Measurements from ENCODE around the gene SNAI3.

Gene SNAI3

GRCh38 chr16:88645941-88646340, 40.4 kb downstream of the SNAI3 start:
- ChIA-PET POLR2A (no interaction called here), CTCF (no interaction called here)
- TF ChIP-seq ZBTB49 (tag by site-specific recombination; IDR thresholded peaks at IDR 0.05; ENCODE audit: low read depth) (no peak), ZNF513 (tag by site-specific recombination; IDR thresholded peaks at IDR 0.05) (no peak), ZNF426 (tag by site-specific recombination; IDR thresholded peaks at IDR 0.05) (no peak)
- Histone ChIP-seq H3K4me3 (ENCODE audit: low read depth, low read length) (no peak overlapping the region), H3K27ac (ENCODE audit: extremely low read depth, low read depth, low read length) (no peak overlapping the region), H3K4me1 (ENCODE audit: control insufficient read depth, insufficient read depth, low read length) (0 out of 2 replicates have a peak, but pooled peaks cover 3% of the 10 kb centered on the region), H3K9me3 (ENCODE audit: control insufficient read depth, insufficient read depth, low read depth, low read length) (no peaks in the 10 kb centered on the region), H3K36me3 (ENCODE audit: control insufficient read depth in 2 of 2, insufficient read depth in 1 of 2, low read length in 2 of 2) (peaks cover 0 to 27% of the 10 kb centered on the region in 2 experiments; a peak in 2 of 3 replicates)

- Histone ChIP-seq H3K36me3 (ENCODE audit: control insufficient read depth in 2 of 2, insufficient read depth in 1 of 2, low read length in 2 of 2) (peaks cover 0 to 27% of the 10 kb centered on the region in 2 experiments; a peak in 2 of 3 replicates), H3K9me3 (ENCODE audit: control insufficient read depth, insufficient read depth, low read depth, low read length) (no peaks in the 10 kb centered on the region), H3K4me3 (ENCODE audit: low read depth, low read length) (no peak overlapping the region), H3K4me1 (ENCODE audit: control insufficient read depth, insufficient read depth, low read length) (0 out of 2 replicates have a peak, but pooled peaks cover 3% of the 10 kb centered on the region), H3K27ac (ENCODE audit: extremely low read depth, low read depth, low read length) (no peak overlapping the region)
- ChIA-PET POLR2A (no interaction called here), CTCF (no interaction called here)
- TF ChIP-seq ZNF24 (tag by site-specific recombination; IDR thresholded peaks at IDR 0.05), result no peak
- TF ChIP-seq ZNF549 (tag by site-specific recombination; IDR thresholded peaks at IDR 0.05), result no peak
- TF ChIP-seq ZNF280C (tag by site-specific recombination; IDR thresholded peaks at IDR 0.05), result no peak
- no peak for TF ChIP-seq ZNF561 (tag by site-specific recombination; IDR thresholded peaks at IDR 0.05; ENCODE audit: borderline replicate concordance)
- no peak for TF ChIP-seq ZNF521 (tag by site-specific recombination; IDR thresholded peaks at IDR 0.05)
- no peak for TF ChIP-seq ZNF837 (tag by site-specific recombination; IDR thresholded peaks at IDR 0.05)
- TF ChIP-seq ZFP41 (tag by site-specific recombination; IDR thresholded peaks at IDR 0.05; ENCODE audit: borderline replicate concordance), result no peak
- TF ChIP-seq ZNF610 (tag by site-specific recombination; IDR thresholded peaks at IDR 0.05; ENCODE audit: borderline replicate concordance), result no peak
- no peak for TF ChIP-seq ZNF121 (tag by site-specific recombination; IDR thresholded peaks at IDR 0.05)
- no peak for TF ChIP-seq ZNF416 (tag by site-specific recombination; IDR thresholded peaks at IDR 0.05)
- TF ChIP-seq ZNF211 (tag by site-specific recombination; IDR thresholded peaks at IDR 0.05; ENCODE audit: low read depth), result no peak
- TF ChIP-seq REPIN1 (tag by site-specific recombination; IDR thresholded peaks at IDR 0.05; ENCODE audit: low read depth), result no peak
- no peak for TF ChIP-seq ZNF394 (tag by site-specific recombination; IDR thresholded peaks at IDR 0.05; ENCODE audit: borderline replicate concordance)
- no peak for TF ChIP-seq ZNF146 (tag by site-specific recombination; IDR thresholded peaks at IDR 0.05)
- no peak for TF ChIP-seq HIC1 (tag by site-specific recombination; IDR thresholded peaks at IDR 0.05)
- TF ChIP-seq ZNF792 (tag by site-specific recombination; IDR thresholded peaks at IDR 0.05), result no peak
- no peak for TF ChIP-seq EGR2 (tag by site-specific recombination; IDR thresholded peaks at IDR 0.05; ENCODE audit: low read depth)
- no peak for TF ChIP-seq ZNF529 (tag by site-specific recombination; IDR thresholded peaks at IDR 0.05; ENCODE audit: insufficient replicate concordance)
- TF ChIP-seq TSHZ1 (tag by site-specific recombination; IDR thresholded peaks at IDR 0.05; ENCODE audit: borderline replicate concordance), result no peak
These were observed 40.9 kb downstream of the SNAI3 start for GRCh38 chr16:88645455-88645854.
